GM12878 (cell line): ENCODE results near the gene PMP22. TPM values are rescaled to one million over a fixed set of nuclear protein-coding genes. Genes with fewer than 3 reads are reported as not detected.

Source experiments
- ATAC-seq: fragments of 200-7000 bp; cut with Tn5 transposase; 3 replicates; pipeline ENCODE4 v1.9.1; 2020; ENCODE audit warnings: mild to moderate bottlenecking, moderate library complexity
- BruUV-seq: library from RNA; stranded (reverse); fragments of 400-500 nt; replicated peaks from 2 replicates; lab custom pipeline; 2021; lab: Mats Ljungman, UMichigan
- CTCF ChIA-PET: fragments of 300-600 bp; sonication (Branson Sonifier 250); formaldehyde crosslinking; extraction: SDS; loops from one replicate; lab custom pipeline; 2021; ENCODE audit warnings: inconsistent platforms; lab: Yijun Ruan, JAX
- POLR2A ChIA-PET: fragments of 350-600 bp; formaldehyde crosslinking; extraction: SDS; loops from one replicate; lab custom pipeline; 2021; ENCODE audit warnings: inconsistent platforms; lab: Charles Lee
- RAD21 ChIA-PET: fragments of 300-600 bp; sonication (Branson Sonifier 250); formaldehyde crosslinking; loops from one replicate; lab custom pipeline; 2023; ENCODE audit warnings: antibody characterized with exemption; ENCODE audit not compliant: unreplicated experiment; lab: Charles Lee
- SMC1A ChIA-PET: fragments of 300-600 bp; sonication (Branson Sonifier 250); formaldehyde crosslinking; loops from one replicate; lab custom pipeline; 2023; ENCODE audit not compliant: unreplicated experiment, uncharacterized antibody; lab: Charles Lee
- DNase-seq: peaks from one replicate; pipeline ENCODE4 v3.0.0-alpha.2; 2011; ENCODE audit warnings: low read depth, low spot score
- FAIRE-seq: peaks from 3 replicates; lab custom pipeline; 2011; peaks lifted over from hg19 to GRCh38; lab: Jason Lieb, UNC
- H2AFZ ChIP-seq: 2 replicates; pipeline ENCODE4 v1.6.0; 2011; ENCODE audit warnings: low read depth, low read length, control low read depth; ENCODE audit not compliant: control insufficient read depth
- H3K27ac ChIP-seq: 2 replicates; pipeline ENCODE4 v1.5.1; 2011; ENCODE audit warnings: control low read depth; ENCODE audit not compliant: control insufficient read depth, insufficient read depth
- H3K27me3 ChIP-seq, 2 experiments: replicated peaks in 1 of 2; 2 replicates each; pipeline versions ENCODE4 v1.6.0 to v1.6.1; 2011; ENCODE audit warnings: low read length in 1 of 2; ENCODE audit not compliant: control insufficient read depth in 2 of 2, insufficient read depth in 2 of 2
- H3K36me3 ChIP-seq, 2 experiments: 2 replicates each; pipeline ENCODE4 v1.5.1; 2011; ENCODE audit warnings: low read length in 1 of 2; ENCODE audit not compliant: control insufficient read depth in 2 of 2, insufficient read depth in 2 of 2
- H3K4me1 ChIP-seq: 2 replicates; pipeline ENCODE4 v1.6.1; 2011; ENCODE audit warnings: mild to moderate bottlenecking, low read length, moderate library complexity, mixed read lengths; ENCODE audit not compliant: control insufficient read depth, insufficient read depth
- H3K4me2 ChIP-seq: 2 replicates; pipeline ENCODE4 v1.6.0; 2011; ENCODE audit warnings: control low read depth; ENCODE audit not compliant: control insufficient read depth, insufficient read depth
- H3K4me3 ChIP-seq: fragments of 200-600 bp; sonication (generic); 2 replicates; pipeline ENCODE4 v1.5.1; 2016
- H3K79me2 ChIP-seq: 2 replicates; pipeline ENCODE4 v1.6.0; 2011; ENCODE audit warnings: low read length; ENCODE audit not compliant: control insufficient read depth, insufficient read depth
- H3K9ac ChIP-seq: 2 replicates; pipeline ENCODE4 v1.8.0; 2011; ENCODE audit warnings: low read length, control low read depth, mixed read lengths; ENCODE audit not compliant: control insufficient read depth, insufficient read depth
- H3K9me3 ChIP-seq: replicated peaks from 3 replicates; pipeline ENCODE4 v1.5.1; 2011; ENCODE audit warnings: mild to moderate bottlenecking, low read length; ENCODE audit not compliant: control insufficient read depth, insufficient read depth
- H4K20me1 ChIP-seq: 2 replicates; pipeline ENCODE4 v1.6.0; 2011; ENCODE audit not compliant: control insufficient read depth, insufficient read depth
- BMI1 ChIP-seq: fragments of 450-650 bp; IDR thresholded peaks from 2 replicates; pipeline ENCODE4 v1.6.1; 2016; ENCODE audit warnings: mild to moderate bottlenecking, moderate library complexity, borderline replicate concordance
- CEBPB ChIP-seq, 2 experiments: fragments of 150-350 bp in 1 of 2; IDR thresholded peaks; 2 replicates each; pipeline ENCODE4 v1.6.1; 2012 to 2014; ENCODE audit warnings: low read depth in 2 of 2, low read length in 2 of 2, borderline replicate concordance in 1 of 2, inconsistent platforms in 1 of 2
- CHD4 ChIP-seq: fragments of 200-600 bp; sonication (generic); IDR thresholded peaks from 2 replicates; pipeline ENCODE4 v1.6.1; 2016; ENCODE audit warnings: mild to moderate bottlenecking
- FOS ChIP-seq: IDR thresholded peaks from 3 replicates; pipeline ENCODE4 v1.6.1; 2011; ENCODE audit warnings: borderline replicate concordance; ENCODE audit not compliant: insufficient read length; ENCODE audit errors: extremely low read depth
- GATAD2B ChIP-seq: fragments of 450-650 bp; conservative IDR thresholded peaks from 2 replicates; pipeline ENCODE4 v1.6.1; 2017; ENCODE audit warnings: low read depth, mild to moderate bottlenecking, moderate library complexity
- JUND ChIP-seq: IDR thresholded peaks from 2 replicates; pipeline ENCODE4 v1.6.1; 2012; ENCODE audit warnings: low read depth, mild to moderate bottlenecking, low read length, improper control_type of control experiment, moderate library complexity
- PAX5 ChIP-seq: IDR thresholded peaks from 2 replicates; pipeline ENCODE4 v1.6.1; 2011; ENCODE audit warnings: low read depth, low read length, borderline replicate concordance
- SIN3A ChIP-seq: IDR thresholded peaks from 2 replicates; pipeline ENCODE4 v1.6.1; 2012; ENCODE audit warnings: low read depth, low read length, improper control_type of control experiment
- SPI1 ChIP-seq: IDR thresholded peaks from 2 replicates; pipeline ENCODE4 v1.6.1; 2011; ENCODE audit warnings: low read depth, mild to moderate bottlenecking, low read length, moderate library complexity, borderline replicate concordance; ENCODE audit not compliant: insufficient read depth
- WGBS: methylation state at CpG from one replicate; pipeline ENCODE4 v1.1.6; 2016; ENCODE audit warnings: low lambda C conversion rate; ENCODE audit not compliant: insufficient replicate concordance, insufficient coverage; ENCODE audit errors: missing lambda C conversion rate; 5-methylcytosine and 5-hydroxymethylcytosine counted together
- in situ Hi-C: fragments of 300-500 bp; cut with MboI; formaldehyde crosslinking; loops from 9 replicates; pipeline ENCODE4 v1.14.3; 2018; ENCODE audit warnings: mixed read lengths
- intact Hi-C: fragments of 100-400 bp; cut with micrococcal nuclease; formaldehyde crosslinking; loops from one replicate; pipeline ENCODE4 v1.14.2; 2022; ENCODE audit not compliant: unreplicated experiment
- polyA plus RNA-seq, 11 experiments: library from polyadenylated mRNA; depleted of rRNA in 4 of 11; unstranded in 6 of 11; stranded (reverse) in 5 of 11; fragments of >200 nt; fragmentation: Nextera tagmentation in 4 of 11; fragmentation: Illumina TruSeq in 1 of 11; extraction: Ambion mirVana in 4 of 11; extraction: Trizol in 1 of 11; gene quantifications; 1 replicate in 1 of 11; 2 replicates in 10 of 11; pipeline versions ENCODE4 v1.2.1 to v1.2.3, GENCODE V29; 2011 to 2016; ENCODE audit warnings: inconsistent platforms in 2 of 11, missing spikeins in 2 of 11, low read depth in 1 of 11
- total RNA-seq, 4 experiments: library from RNA; depleted of rRNA in 3 of 4; stranded (reverse); fragments of >200 nt in 3 of 4; fragmentation: Illumina TruSeq in 1 of 4; extraction: Trizol in 1 of 4; gene quantifications; 2 replicates each; pipeline versions ENCODE4 v1.2.1 to v1.2.3, GENCODE V29; 2013 to 2021
- TF ChIP-seq, protein P1 (sequence below): fragments of 450-650 bp; IDR thresholded peaks from 2 replicates; pipeline ENCODE4 v1.6.1; 2016; ENCODE audit warnings: mild to moderate bottlenecking

Gene PMP22
- total and polyA plus RNA-seq, 10 of the 15 experiments (the other 5 are each of a cell fraction or from before 2014, with no cell fraction given): 0.59 TPM; not detected in 9

DNA sequence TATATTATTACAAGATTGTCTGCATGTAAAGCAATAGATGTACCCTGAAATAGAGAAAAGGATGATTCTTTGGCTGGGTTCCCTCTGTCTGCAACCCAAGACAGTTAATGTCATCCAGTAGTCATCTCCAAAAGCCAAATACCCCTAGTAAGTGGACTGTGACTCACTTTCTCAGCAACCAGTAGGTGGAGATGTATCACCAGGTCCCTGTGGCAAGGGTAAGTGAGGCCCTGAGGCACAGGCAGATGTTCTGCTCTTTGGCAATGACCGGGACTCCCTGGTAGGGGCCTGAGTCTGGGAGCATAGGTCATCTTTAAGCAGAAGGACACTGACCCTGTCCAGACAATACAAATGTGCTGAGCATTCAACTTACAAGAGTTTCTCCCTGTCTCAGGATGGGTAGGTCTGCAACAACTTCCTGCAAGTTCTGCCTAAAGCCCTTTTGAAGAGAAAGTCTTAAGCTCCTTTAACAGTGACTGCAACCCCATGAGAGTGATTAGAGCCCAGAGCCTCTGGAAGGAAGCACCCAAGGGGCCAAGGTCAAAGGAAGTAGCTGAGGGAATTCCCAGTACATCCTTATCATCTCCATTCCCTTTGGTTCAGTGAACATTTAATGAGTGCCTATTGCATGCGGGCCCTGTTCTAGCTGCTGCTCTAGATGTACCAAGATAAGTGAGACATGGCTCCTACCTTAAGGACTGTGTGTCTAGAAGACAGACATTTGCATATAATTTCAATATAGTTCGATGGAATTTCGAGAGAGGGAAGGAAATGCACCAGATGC lies 31.9 kb downstream of the PMP22 start:
- no TSS peak for BruUV-seq
- H3K4me2 ChIP-seq: no peak overlapping the region
- ChIA-PET RAD21 (no interaction called here), POLR2A (no interaction called here), CTCF (no interaction called here)
- FAIRE-seq: no peak
- TF ChIP-seq SPI1 (no peak), BMI1 (no peak), GATAD2B (no peak), CHD4 (no peak), CEBPB (IDR thresholded peaks at IDR 0.05; ENCODE audit: borderline replicate concordance in 1 of 2, low read depth in 2 of 2, low read length in 2 of 2) (no peak), SIN3A (no peak), JUND (no peak), FOS (no peak), PAX5 (no peak)
- TF ChIP-seq, protein P1, sequence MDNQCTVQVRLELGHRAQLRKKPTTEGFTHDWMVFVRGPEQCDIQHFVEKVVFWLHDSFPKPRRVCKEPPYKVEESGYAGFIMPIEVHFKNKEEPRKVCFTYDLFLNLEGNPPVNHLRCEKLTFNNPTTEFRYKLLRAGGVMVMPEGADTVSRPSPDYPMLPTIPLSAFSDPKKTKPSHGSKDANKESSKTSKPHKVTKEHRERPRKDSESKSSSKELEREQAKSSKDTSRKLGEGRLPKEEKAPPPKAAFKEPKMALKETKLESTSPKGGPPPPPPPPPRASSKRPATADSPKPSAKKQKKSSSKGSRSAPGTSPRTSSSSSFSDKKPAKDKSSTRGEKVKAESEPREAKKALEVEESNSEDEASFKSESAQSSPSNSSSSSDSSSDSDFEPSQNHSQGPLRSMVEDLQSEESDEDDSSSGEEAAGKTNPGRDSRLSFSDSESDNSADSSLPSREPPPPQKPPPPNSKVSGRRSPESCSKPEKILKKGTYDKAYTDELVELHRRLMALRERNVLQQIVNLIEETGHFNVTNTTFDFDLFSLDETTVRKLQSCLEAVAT: no peak
- TF ChIP-seq, all 136 proteins: peak for 0
- Histone ChIP-seq H2AFZ (no peak overlapping the region), H3K9me3 (no peaks in the 10 kb centered on the region), H4K20me1 (no peaks in the 10 kb centered on the region), H3K36me3 (no peaks in the 10 kb centered on the region), H3K27me3 (no peaks in the 10 kb centered on the region), H3K9ac (no peak overlapping the region), H3K79me2 (no peaks in the 10 kb centered on the region), H3K4me3 (no peak overlapping the region), H3K4me1 (no peaks in the 10 kb centered on the region), H3K27ac (no peak overlapping the region)
- DNase-seq: no peak
- ATAC-seq: no peak
- in situ Hi-C loops: no loop called here
- SMC1A ChIA-PET: no interaction called here
- intact Hi-C loops: no loop called here
- WGBS: 26% methylated on average over 4 of the region's 4 CpGs
